HG02852 (cell line): Measurements from ENCODE around the gene AGPAT1.
A peak's percentile ranks its signal among the peaks of the same experiment; 100 is the strongest.
"Not testable (repeated sequence)": the region's sequence is repeated elsewhere in the genome, so short reads cannot be mapped to it uniquely, and the experiment has no call there.

Experiments
- ATAC-seq: cut with Tn5 transposase; IDR thresholded peaks from one replicate; pipeline ENCODE4 v1.9.1; 2021; ENCODE audit warnings: mild to moderate bottlenecking, moderate library complexity; ENCODE audit not compliant: unreplicated experiment

AGPAT1 gene

GRCh38 chr6:32175711-32176475, at the start of gene AGPAT1:
Gene AGPAT1 (minus strand): TSS chr6:32176084. CDS start chr6:32171496, 4,588 bp downstream.
- ATAC-seq: peak; percentile 36

DNA sequence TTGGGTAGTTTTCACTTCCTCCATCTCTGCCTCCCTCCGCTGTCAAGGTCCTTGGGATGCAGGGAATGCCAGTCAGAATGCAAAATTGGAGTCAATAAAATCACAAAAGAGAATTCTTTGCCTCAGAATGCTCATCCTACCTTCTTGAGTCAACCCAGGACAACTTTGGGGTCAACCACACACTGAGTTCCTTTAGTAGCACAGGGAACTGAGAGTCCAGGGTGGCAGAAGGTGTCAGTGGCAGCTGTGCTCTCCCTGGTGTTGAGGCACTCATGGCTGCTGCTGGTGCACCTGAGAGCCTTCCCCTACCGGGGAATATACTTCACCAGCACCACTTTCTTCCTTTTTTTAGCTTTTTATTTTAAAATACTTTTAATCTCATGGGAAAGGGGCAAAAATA, 48.8 kb upstream of the AGPAT1 start:
- ATAC-seq: no peak

- no peak for ATAC-seq
Measured at GRCh38 chr6:32223258-32224235, 47.7 kb upstream of the AGPAT1 start, which contains the start of gene NOTCH4. Gene NOTCH4 (minus strand): TSS chr6:32224067. CDS start chr6:32223928, 139 bp downstream.

GRCh38 chr6:32222333-32223230, 46.7 kb upstream of the AGPAT1 start:
- ATAC-seq: no peak

- no peak for ATAC-seq
Measured at GRCh38 chr6:32220021-32220420, 44.1 kb upstream of the AGPAT1 start.

DNA sequence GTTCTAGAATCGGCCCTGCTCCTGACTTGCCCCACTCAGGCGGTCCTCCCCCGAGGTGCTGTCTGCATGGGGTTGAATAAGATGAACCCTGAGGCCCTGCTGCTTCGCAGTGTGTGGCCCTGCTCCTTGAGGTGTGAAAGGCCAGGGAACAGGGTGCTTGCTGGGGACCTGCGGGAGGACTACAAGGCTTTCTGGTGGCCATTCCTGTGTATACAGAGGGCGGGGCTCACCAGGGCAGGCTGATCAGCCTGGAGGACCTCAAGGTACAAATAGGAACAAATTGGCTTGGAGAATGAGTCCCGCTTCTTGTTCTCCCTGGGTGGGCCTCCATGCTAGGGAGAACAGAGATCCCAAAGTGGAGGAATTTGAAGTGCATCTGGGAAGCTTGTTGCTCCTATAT, 42.3 kb upstream of the AGPAT1 start:
- no peak for ATAC-seq

DNA sequence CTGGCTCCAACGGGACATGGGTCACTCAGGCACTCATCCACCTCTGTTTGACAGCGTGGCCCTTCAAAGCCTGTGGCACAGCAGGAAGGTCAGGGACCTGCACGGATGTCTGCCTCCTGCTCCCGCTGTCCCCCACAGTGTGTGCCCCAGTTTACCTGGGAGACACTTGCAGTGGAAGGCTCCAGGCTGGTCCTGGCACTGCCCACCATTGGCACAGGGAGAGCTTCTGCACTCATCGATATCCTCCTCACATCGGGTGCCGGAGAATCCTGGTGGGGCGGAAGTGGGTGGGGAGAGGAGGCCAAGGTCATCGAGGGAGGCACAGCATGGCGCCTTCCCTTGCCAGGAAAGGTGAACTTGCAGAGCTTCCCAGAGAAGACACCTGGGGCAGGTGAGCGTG, 41.1 kb upstream of the AGPAT1 start:
- no peak for ATAC-seq

DNA sequence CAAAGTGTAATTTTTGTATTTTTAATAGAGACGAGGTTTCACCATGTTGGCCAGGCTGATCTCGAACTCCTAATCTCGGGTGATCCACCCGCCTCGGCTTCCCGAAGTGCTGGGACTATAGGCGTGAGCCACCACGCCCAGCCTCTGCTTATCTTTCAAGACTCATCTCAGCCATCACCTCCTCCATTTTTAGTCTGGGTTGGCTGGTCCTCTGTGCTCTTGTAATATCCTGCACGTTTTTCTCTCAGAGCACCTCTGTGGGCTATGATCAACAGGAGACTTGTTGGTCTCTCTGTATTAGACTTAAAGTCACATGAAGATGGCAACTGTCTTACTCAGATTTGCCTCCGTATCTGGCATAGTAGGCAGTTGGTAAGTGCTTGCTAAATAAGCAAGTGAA, 40.4 kb upstream of the AGPAT1 start:
- no peak for ATAC-seq

GRCh38 chr6:32215617-32216016, 39.7 kb upstream of the AGPAT1 start:
- no peak for ATAC-seq

GRCh38 chr6:32214126-32214525, 38.2 kb upstream of the AGPAT1 start:
- ATAC-seq: no peak

DNA sequence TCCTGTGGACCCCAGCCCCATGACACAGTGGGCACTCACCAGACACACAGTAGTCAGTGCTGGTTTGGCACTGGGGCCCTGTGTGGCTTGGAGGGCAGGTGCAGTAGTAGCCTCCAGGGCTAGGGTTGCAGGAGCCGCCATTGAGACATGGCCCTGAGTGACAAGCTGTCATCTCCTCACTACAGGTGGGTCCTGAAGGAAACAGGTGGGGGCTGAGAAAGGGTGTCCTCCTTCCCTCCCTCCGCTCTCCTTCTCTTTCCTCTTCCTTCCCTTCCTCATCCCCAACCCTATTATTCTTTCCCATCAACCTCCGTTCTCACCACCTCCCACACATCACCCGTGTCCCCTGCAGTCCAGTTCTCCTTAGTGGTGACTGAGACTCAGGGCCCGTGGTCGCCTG, 37.8 kb upstream of the AGPAT1 start:
- ATAC-seq: no peak

- no peak for ATAC-seq
Measured at GRCh38 chr6:32212076-32212760, 36.3 kb upstream of the AGPAT1 start.

- ATAC-seq: not testable (repeated sequence)
Measured at GRCh38 chr6:32211432-32211831, 35.5 kb upstream of the AGPAT1 start.

DNA sequence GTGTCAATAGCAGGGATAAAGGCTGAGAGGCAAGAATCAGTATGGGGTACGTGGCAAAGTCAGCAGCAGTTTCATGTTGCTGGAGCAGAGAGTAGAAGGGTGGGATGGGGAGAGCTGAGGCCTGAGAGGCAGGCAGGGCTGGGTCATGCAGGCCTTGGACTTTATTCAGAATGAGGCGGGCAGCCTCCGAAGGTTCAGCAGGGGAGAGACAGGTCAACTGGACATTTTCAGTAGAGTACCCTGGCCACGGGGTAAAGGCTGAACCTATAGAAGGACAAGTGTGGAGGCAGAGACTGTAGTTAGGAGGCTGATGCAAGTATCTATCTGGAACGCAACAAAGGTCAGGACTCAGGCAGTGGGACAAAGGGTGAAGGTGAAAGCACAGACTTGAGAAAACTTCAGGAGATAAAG, 34.3 kb upstream of the AGPAT1 start:
- ATAC-seq: no peak

DNA sequence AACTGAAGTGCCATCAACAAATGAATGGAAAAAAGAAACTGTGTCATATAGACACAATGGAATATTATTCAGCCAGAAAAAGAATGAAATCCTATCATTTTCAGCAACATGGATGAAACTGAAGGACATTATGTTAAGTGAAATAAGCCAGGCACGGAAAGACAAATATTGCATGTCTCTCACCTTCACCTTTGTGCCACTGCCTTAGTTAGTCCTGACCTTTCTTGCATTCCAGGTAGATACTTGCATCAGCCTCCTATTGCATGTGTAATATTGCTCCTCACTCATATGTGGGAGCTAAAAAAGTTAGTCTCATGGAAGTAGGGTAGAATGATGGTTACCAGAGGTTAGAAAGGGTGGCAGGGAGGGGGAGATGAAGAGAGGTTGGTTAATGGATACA, 33.1 kb upstream of the AGPAT1 start:
- ATAC-seq: no peak

DNA sequence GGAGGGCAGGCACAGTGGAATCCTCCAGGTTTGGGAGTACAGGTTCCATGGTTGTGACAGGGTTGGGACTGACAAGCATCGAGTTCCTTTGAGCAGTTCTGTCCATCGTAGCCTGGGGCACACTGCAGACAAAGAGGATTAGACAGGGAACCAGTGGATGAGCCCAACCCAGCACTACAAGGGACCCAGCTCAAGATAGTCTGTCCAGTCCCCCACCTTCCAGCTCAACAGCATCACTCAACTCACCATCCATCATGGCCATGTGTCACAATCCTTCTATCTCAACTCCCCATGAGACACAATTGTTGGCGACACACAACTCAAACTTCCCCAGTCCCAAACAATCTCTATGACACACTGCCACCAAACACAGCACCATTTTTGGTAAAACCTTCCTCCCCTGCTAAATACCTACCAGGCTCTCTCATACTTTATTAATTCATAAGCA, 28.4 kb upstream of the AGPAT1 start:
- ATAC-seq: no peak

- no peak for ATAC-seq
Measured at GRCh38 chr6:32203426-32204267, 27.8 kb upstream of the AGPAT1 start.

GRCh38 chr6:32202186-32202585, 26.3 kb upstream of the AGPAT1 start:
- ATAC-seq: no peak
